Fibroblast of pulmonary artery (primary cell): Measurements from ENCODE around the gene SLC44A5.
"Not testable (repeated sequence)": the region's sequence is repeated elsewhere in the genome, so short reads cannot be mapped to it uniquely, and the experiment has no call there.

ENCODE experiments used
- DNase-seq: peaks from one replicate; pipeline ENCODE4 v3.0.0-alpha.2; 2010; ENCODE audit warnings: low read depth
- H3K4me3 ChIP-seq: replicated peaks from 2 replicates; pipeline ENCODE4 v1.5.1; 2011; ENCODE audit warnings: low read depth, mild to moderate bottlenecking, control low read depth, low read length, moderate library complexity
- TF ChIP-seq, protein P1 (sequence below): IDR thresholded peaks from 2 replicates; pipeline ENCODE4 v1.5.1; 2011; ENCODE audit warnings: mild to moderate bottlenecking, control low read depth, low read length, inconsistent platforms; ENCODE audit errors: missing control alignments

Gene SLC44A5

DNA sequence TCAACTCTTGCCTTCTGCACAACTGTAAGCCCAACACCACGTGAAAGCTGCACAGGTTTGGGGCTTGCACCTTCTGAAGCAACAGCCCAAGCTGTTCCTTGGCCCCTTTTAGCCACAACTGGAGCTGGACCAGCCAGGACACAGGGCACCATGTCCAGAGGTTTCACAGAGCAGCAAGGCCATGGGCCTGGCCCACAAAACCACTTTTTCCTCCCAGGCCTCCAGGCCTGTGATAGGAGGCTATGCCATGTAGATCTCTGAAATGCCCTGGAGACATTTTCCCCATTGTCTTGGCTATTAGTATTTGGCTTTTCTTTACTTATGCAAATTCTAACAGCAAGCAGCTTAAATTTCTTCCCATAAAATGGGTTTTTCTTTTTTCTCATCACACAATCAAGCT is 126.1 kb downstream of the SLC44A5 start:
- H3K4me3 ChIP-seq: no peak overlapping the region
- TF ChIP-seq, protein P1, sequence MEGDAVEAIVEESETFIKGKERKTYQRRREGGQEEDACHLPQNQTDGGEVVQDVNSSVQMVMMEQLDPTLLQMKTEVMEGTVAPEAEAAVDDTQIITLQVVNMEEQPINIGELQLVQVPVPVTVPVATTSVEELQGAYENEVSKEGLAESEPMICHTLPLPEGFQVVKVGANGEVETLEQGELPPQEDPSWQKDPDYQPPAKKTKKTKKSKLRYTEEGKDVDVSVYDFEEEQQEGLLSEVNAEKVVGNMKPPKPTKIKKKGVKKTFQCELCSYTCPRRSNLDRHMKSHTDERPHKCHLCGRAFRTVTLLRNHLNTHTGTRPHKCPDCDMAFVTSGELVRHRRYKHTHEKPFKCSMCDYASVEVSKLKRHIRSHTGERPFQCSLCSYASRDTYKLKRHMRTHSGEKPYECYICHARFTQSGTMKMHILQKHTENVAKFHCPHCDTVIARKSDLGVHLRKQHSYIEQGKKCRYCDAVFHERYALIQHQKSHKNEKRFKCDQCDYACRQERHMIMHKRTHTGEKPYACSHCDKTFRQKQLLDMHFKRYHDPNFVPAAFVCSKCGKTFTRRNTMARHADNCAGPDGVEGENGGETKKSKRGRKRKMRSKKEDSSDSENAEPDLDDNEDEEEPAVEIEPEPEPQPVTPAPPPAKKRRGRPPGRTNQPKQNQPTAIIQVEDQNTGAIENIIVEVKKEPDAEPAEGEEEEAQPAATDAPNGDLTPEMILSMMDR: no peak
- DNase-seq: no peak

DNA sequence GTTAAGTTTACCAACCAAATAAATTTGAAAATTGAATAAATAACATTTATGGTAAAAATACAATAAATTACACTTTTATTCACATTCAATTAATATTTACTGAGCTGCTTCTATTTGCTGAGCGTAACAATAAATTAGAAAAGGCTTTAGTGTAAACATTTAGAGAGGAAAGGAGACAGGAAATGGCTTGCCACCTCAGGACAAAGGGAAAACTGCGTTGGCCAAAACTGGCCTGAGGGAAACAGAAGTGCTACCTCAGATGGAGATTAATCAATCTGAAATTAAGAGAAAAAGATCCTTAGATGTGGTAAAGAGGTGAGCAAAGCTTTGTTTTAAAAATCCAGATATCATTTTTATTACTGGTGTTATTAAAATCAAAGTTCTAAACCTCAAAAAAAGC is 128.0 kb downstream of the SLC44A5 start:
- no peak overlapping the region for H3K4me3 ChIP-seq
- DNase-seq: no peak
- TF ChIP-seq, protein P1: no peak

DNA sequence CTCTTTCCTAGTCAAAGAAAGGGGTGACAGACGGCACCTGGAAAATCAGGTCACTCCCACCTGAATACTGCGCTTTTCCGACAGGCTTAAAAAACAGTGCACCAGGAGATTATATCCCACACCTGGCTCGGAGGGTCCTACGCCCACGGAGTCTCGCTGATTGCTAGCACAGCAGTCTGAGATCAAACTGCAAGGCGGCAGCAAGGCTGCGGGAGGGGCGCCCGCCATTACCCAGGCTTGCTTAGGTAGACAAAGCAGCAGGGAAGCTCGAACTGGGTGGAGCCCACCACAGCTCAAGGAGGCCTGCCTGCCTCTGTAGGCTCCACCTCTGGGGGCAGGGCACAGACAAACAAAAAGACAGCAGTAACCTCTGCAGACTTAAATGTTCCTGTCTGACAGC is 134.4 kb downstream of the SLC44A5 start:
- not testable (repeated sequence) for H3K4me3 ChIP-seq, DNase-seq

DNA sequence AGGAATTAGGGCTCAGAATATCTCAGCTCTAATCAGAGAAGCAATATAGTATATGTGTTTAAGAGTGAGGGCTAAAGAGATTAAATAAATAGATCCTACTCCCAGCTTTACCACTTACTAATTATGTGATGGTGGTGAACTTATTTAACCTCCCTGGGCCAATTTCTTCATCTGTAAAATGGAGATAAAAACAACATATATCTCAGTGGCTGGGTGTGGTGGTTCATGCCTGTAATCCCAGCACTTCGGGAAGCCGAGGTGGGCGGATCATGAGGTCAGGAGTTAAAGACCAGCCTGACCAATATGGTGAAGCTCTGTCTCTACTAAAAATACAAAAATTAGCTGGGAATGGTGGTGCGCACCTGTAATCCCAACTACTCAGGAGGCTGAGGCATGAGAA is 135.2 kb downstream of the SLC44A5 start:
- DNase-seq: no peak
- no peak overlapping the region for H3K4me3 ChIP-seq
- TF ChIP-seq, protein P1: no peak

DNA sequence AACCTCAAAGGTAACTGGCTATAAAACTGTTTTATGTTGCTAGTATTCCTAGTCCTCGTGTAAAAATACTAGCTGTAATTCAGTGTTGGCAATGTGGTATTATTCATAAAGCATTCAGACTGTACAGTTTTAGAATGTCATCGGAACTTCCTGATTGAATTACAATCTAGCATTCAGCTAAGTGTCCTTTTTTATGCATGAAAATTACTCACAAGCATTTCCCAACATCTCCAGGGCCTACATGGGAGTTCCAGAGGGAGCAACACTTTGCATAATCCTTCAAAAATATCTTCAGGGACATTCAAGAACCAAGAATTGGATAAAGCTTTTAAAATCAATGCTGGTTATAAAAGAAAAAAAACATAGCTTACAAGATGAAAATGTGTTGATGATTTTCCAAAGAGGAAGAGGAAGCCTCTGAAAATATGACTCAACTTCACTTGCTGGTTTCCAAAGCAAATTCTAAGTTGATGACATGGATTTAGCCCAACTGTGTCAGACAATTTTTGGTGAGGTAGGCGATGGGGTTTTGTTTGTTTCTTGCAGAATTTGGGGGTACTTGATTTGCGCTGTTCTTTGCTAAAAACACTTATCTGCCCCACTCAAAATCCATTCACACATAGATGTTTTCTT is 137.8 kb downstream of the SLC44A5 start:
- TF ChIP-seq, protein P1: no peak
- peak; percentile 56 for DNase-seq
- H3K4me3 ChIP-seq: no peak overlapping the region

DNA sequence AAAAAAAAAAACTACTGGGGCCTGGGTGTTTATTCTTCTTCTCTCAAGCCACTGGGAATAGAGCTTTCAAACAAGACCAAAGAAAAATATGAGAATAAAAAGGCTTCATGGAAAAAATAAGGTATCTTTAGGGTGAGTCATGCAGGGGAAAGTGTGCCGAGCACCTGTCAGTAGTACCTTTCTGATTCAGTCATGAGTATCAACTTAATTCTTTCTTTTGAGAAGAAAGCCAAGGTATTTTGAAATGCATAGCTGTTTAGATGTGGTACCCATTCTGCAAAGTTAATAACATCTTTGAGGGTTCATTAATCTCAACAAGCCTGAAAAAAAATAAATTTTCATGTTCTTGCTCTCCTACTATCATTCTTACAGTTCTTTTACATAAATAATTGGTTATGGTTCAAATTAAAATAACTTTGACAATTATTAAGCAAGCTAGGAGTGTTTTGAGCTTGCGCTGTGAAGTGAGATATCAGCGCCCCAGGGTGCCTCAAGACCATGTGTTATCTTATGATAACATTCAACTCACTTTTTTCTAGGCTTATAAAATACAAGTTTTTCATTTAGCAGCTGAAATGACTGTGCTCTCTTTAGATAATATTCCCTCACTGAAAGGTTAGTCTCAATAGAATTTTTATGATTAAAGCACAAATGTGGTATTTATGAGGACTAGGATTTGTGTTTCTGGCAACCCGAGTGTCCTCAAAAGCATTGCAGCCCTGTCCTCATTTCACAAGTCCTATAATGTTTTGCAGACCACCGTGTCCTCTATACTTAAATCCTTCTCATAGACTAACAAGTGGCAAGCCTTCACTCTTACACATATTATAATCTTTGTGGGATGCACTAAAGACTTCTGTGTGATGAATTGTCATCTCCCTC is 138.6 kb downstream of the SLC44A5 start:
- TF ChIP-seq, protein P1: no peak
- H3K4me3 ChIP-seq: no peak overlapping the region
- no peak for DNase-seq

DNA sequence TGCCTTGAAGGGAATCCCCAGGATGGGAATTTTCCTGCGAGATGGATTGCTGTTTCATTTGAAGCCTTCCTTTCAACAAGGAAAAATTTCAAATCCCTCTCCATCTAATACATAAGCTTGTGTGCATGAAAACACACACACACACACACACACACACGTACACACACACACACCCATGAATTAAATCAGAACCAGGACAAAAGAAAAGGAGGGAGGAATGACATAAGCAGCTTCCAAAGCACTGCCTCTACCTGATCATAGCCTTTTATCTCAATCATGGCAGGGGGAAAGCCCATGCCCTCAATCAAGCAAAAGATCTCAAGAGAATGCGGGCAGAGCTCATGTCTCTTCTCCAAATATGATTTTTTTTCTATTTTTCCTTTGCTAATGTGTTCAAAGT is 139.7 kb downstream of the SLC44A5 start:
- DNase-seq: no peak
- TF ChIP-seq, protein P1: no peak
- no peak overlapping the region for H3K4me3 ChIP-seq
